Right renal cortex interstitium (tissue), 3 donors: ENCODE data around the gene NR2F2. TPM values are rescaled to one million over a fixed set of nuclear protein-coding genes. Genes with fewer than 3 reads are reported as not detected.

ENCODE experiments used
- DNase-seq, 3 donors: peaks; one replicate each; pipeline ENCODE4 v3.0.0-alpha.2; 2013; ENCODE audit warnings: low read depth in 3 of 3, low spot score in 2 of 3
- polyA plus RNA-seq, 3 donors: library from polyadenylated mRNA; unstranded; fragments of 120-200 nt; gene quantifications; one replicate each; pipeline ENCODE4 v1.2.1, GENCODE V29; 2013; ENCODE audit not compliant: insufficient read length in 3 of 3

NR2F2 gene
- polyA plus RNA-seq, 3 donors, result 312 to 369 (median 313) TPM

- peak in 2 of 3 donors; percentile 24 to 31 for DNase-seq
These were observed 22.3 kb downstream of the NR2F2 start for GRCh38 chr15:96352604-96353405.

DNA sequence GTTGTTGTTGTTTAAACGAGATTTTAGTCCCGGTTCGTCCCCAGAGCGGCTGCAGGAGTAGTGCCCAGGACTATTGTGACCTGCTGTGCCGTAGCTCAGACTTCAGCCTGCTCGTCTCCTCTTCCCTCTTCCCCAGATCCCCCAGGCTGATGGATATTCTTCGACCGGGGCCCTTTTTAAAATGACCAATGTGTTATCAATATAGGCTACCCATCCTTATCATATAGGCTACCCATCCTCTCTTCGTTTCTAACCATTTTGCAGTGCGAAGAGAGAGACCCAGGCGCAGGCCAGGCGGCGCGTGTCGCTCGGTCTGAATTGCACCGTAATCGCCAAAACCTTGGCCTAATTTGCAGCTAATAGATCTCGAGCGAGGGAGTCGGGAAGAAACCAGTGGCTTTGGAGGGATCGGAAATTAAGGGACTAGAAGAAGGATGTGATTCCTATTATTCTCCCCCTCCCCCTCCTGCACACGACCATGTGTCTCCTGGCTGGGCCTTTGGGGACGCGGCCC is 23.0 kb downstream of the NR2F2 start:
- DNase-seq, result peak in 1 of 3 donors; percentile 29

DNA sequence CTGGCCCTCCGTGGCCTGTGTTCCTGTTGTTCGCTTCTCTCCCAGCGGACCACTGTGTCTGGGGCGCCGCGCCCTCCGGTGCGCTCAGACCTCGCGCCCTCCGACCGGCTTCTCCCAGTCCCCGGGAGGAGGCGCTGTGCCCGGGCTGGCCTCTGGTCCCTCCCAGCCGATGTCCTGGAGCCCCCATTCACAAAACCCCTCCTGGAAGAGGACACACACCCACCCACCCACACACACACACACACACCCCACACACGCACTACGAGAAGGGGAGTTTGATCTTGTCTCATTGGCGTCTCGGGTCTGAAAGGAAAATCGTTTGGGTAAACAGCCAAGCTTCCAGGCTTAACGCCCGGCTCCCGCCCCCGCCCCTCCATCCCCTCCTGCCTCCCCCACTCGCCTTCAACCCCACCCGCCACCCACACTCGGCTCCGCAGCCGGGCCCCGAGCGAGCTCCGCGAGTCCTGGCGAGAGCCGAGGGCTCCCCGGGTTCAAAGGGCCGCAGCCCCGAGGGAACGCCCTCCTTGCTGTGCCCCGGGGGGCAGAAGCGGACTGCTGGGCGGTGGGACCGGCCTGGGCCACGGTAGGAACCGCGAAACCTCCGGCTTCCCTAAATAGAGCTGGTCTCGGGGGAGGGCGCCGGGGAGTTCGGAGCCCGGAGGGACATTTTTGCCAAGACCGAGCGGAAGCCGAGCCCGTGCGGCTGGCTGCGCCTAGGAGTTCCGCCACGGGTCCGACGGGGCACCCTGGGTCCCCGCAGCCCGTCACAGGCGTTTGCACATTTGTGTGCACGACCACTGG is 23.6 kb downstream of the NR2F2 start:
- peak; percentile 70 to 78 (median 72) for DNase-seq

DNA sequence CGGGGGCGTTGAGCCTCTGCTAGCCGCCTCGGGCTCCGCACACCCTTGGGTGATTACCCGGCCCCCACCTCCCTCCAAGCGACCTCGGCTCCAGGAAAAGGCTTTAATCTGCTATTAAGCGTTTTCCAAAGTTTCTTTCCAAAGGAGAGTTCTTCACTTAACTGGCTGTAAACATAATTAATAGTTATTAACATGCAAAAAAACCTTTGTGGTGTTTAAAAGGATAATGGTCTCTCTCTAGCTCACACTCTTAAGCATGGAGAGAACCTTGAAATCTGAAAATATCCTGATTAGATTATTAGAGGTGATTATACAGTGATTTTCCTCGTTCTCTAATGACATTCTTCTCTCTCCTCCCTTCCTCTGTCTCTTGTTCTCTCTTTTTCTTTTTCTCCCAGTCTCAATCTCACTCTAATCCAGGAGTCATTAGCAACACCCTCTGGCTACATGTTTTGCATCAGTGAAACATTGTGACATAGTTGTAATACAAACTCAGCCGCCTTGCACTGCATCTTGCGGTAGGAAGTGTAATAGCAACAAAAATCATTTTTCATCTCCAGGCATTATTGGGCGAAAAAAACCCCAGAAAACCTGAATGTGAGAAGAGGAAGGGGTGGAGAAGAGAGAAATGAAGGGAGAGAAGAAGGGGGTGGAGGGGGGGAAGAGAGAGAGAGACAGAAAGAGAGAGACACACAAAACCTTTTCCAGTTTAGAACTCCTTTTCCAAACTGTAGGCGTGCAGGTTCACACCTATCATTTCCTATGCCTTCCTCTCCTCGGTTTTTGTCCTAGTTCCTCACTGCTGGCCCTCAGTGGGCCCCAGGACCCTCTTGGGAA is 24.4 kb downstream of the NR2F2 start:
- peak; percentile 58 to 61 (median 60) for DNase-seq

DNA sequence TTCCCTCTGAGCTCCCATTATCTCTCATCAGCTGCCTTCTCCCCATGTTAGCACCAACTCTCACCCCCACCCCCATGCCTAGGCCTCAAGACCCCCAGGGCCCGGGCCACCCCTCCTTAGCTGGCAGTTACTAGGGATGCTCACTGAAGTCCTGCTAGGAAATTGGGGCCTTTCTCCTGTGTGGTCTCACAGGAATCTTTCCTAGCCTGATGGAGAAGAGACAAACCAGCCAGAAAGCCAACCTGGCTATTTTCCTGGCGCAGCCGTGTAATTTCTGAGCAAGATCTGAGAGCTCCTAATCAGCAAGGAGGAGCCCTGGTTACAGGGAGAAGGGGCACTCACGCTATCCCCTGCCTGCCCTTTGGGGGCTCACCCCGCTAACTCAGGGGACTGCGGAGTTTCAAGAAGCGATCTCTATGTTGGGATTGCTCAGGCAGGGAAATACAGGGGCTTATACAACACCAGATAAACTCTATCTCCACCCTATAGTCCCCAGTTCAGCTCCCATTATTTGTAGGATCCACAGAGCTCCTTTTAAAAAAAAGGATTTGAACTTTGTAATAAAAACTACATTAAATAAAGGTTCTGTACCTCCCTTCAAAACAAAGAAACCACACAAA is 25.2 kb downstream of the NR2F2 start:
- peak; percentile 19 to 29 (median 23) for DNase-seq

DNA sequence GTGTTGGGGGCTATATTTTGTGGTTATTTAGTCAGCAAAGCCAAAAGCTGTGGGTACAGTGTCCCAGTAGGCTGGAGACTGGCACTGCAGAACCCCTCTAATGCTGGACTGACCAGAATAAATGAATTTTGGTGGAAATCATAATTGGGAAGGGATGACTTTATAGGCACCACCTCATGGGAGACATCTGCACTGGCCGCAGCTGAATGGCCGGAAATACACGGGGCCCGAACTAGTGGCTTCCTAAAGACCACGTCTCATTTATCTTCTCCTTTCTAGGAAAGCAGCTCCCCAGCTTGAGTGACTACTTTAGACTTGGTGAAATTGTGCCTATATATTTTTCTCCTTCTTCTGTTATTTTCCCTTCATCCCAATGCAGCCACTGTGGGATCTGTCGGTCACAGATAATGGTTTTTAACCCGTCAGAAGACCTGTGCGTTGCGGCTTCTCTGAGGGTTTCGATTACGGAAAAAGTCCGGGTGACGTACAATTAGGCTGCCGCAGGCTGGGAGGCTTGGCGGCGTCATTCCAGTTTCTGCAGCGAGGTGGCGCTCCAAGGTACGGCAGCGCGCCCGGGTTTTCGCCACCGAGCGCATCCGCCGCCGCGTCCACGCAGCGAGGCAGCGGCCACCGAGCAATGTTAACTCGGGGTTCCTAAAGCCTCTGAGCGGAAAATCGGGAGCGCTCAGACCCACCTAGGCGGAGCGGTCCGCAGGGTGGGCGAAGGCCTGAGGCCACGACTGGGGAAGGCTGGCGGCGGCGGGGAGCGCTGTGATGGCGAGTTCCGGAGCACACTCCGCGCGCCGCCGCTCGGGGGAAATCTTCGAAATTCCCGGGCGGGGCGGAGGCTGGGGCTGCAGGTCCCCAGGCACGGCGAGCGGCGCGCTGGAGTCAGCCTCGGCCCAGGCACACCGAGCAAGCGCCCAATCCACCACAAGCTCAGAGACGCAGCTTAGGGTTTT is 26.3 kb downstream of the NR2F2 start:
- DNase-seq, result peak; percentile 76 to 86 (median 83)

- peak in 2 of 3 donors; percentile 15 to 23 for DNase-seq
These were observed 27.7 kb downstream of the NR2F2 start for GRCh38 chr15:96358001-96358801.

DNA sequence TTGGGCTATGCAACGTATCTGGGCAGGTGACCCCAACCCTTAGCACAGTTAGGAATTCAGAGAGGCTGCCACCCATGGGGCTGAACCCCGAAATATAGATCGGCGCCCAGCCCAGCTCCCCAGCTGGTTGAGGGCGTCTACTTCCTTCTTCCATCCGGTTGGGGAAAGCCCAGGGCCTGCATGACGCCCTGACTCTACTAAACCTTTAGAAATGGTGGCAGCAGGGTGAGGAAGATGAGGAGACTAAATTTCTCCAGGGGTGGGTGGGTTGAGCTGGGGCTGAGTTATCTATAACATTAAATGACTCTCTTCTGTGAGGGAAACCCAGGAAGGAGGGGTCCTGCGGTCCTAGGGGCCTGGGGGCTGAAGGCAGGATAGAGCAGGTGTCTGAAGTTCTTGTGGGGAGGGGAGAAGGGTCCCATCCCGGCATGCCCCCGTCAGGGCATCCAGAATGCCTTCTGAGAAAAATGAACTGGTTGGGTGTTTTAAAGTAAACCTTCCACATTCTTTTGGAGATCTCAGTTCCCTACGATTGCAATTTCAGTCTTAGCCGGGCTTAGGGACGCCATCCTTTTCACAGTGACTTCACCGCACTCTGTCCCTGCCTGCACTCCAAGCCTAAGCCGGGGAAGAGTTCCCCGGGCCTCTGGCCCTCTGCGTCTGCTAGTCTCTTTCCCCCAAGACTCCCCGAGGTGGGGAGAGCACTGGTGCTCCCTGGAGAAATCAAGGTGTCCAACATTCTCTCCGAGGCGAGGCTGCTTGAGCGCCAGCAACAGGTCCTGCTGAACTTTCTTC is 28.5 kb downstream of the NR2F2 start:
- no peak for DNase-seq

DNA sequence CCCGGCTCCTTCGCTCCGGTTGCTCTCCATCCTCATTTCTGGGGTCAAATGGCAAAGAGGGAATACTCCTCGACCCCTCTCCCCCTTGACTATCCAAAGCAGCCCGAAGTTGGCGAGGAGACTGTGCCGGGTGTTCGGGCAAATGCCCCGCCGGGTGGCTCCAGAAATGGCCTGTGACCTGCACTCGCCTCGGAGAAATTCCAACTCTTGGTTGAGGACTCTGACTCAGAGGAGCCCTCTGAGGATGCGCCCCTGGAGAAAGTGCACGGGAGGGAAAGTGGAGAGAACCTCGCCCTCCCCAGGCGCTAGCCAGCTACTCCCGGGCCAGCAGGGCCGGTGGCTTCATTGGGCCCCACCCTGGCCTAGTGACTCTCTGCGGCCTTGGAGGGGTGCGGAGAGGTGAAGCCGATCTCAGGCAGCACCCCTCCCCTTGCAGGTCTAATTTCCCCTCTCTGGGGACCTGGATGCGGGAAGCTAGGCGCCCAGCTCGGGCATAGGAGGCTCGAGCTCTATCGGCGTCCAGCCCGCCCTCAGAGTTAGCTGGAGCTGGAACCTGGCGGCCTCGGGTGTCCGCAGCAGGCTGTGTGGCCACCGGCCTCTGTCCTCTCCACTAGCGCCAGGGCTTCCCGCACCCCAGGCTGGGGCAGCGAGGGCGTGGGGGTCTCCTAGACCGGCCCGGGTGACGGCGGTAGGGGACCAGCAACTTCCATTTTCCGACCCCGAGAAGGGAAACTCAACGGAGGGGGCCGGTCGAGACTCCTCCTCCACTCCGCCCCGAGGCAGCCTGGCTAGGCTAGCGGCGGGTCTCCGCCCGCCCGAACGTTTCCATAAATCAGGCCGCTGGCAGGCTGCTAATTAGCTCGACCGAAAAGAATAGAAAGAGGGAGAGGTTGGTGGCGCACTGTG is 29.4 kb downstream of the NR2F2 start:
- peak; percentile 57 to 79 (median 72) for DNase-seq

DNA sequence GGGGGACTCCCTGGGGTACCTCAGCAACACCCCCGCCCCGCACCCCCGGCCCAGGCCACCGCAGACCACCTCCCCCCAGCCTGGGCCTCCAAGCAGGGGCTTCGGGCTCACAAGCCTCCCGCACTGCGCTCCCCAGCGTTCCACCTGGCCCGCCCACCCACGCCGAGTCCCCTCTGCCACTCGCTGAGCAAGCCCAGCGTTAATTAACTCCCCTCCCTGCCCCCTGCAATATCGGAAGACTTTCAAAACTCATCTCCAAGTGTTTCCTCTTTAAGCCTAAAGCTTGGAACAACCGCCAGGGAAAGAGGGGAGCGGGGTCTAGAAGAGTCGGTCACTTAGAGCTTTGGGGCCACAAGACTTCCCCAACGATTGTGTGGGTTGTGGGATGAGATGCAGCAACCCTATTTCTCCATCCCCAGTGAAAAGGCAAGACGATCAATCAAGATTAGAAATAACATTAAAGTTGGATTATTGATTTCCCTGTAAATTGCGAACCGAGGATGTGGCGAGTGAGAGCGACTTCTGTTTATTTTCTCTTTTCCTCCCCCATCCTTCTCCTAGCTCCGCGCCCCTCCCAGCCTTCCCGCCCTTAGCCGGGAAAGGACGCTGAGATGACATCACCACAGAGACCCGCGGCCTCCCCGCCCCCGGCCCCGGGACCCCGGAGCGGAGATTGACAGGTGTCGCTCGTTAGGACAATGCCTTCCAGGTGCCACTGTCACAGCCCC is 30.2 kb downstream of the NR2F2 start:
- DNase-seq, result peak; percentile 44 to 62 (median 55)

DNA sequence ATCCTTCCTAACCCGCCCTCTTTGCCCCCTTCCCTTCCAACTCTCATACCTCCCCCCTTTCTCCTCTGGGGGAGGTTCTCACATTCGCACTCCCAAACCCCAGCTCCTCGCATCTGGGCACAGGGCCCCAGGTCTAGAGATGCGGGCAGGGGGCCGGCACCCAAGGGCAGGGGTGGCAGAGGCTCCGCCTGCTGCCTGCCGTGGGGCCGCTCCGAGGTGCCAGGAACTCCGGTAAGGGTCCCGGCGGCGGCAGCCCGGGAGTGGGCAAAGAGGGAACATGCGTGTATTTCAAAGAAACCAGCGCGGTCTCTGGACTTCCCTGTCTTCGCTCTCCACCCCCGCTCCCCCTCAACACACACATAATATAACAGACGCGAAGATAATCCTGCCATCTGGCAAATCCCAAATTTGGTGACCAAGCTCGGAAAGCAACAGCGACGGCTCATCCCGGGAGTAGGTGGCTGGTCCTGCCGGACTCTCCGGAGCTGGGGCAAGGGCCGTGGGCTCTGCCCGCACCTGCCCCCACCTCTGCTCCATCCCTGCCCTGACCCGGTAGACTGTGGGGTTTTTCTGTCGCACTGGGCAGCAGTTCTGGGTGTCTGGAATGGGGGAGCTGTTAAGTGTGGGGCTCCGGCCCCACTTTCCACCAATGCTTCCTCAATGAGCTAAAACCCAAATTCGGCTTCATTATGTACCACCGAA is 31.0 kb downstream of the NR2F2 start:
- DNase-seq, result no peak

DNA sequence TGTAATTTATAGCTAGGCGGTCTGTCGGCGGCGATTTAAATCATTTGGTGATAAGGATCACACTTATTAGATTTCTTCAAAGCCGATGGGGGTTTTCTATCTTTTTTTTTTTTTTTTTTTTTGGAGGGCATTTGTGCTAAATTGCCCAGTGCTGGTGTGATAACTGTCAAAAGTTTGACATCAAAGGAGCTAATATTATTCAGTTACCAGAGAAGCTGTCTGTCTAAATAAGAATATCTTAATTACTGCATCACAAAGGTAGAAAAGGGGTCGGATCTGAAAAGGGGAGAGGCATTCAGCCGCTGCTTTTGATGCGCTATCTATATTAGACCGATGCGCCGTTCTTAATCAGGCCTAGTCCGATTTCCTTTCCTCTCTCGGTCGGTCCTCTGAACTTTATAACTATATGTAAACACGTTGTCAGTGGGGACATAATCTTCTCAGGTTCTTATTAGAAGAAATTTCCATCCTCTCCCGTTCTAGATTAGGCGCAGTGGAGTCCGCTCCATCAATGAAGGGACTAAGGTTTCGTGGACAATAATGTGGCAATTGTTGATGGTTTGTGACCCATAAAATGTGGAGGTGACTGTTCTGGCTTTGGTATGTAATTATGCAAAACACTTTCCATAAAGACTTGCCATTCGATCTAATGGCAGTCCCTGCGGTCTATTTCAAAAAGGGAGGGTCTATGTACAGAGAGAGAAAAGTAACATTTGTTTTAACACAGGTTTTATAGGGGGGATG is 31.7 kb downstream of the NR2F2 start:
- DNase-seq, result peak in 1 of 3 donors; percentile 9

- DNase-seq, result no peak
These were observed 32.5 kb downstream of the NR2F2 start for GRCh38 chr15:96362755-96363651.
